Activated naive CD4-positive, alpha-beta T cell treated with anti-CD3 and anti-CD28 coated beads, Interleukin-2, amount 50 U/mL, for 24 hours (primary cell): ENCODE data around the gene SMIM9.
"Not testable (repeated sequence)": the region's sequence is repeated elsewhere in the genome, so short reads cannot be mapped to it uniquely, and the experiment has no call there.

Experiments used
- H3K27ac Mint-ChIP-seq: one replicate; pipeline ENCODE4 v1.8.0; 2021; ENCODE audit warnings: mild to moderate bottlenecking, mixed read lengths
- H3K27me3 Mint-ChIP-seq: one replicate; pipeline ENCODE4 v1.8.0; 2021; ENCODE audit warnings: mixed read lengths
- H3K36me3 Mint-ChIP-seq: one replicate; pipeline ENCODE4 v1.8.0; 2021; ENCODE audit warnings: mixed read lengths
- H3K4me1 Mint-ChIP-seq: one replicate; pipeline ENCODE4 v1.8.0; 2021; ENCODE audit warnings: mixed read lengths
- H3K4me3 Mint-ChIP-seq: one replicate; pipeline ENCODE4 v1.8.0; 2021; ENCODE audit warnings: mild to moderate bottlenecking, mixed read lengths
- H3K9me3 Mint-ChIP-seq: one replicate; pipeline ENCODE4 v1.8.0; 2021; ENCODE audit warnings: mixed read lengths

SMIM9 gene

GRCh38 chrX:154821523-154821922, 12.9 kb downstream of the SMIM9 start:
- H3K9me3 Mint-ChIP-seq: no peaks in the 10 kb centered on the region
- no peak overlapping the region for H3K27ac Mint-ChIP-seq
- H3K27me3 Mint-ChIP-seq: no peaks in the 10 kb centered on the region
- no peaks in the 10 kb centered on the region for H3K4me1 Mint-ChIP-seq
- no peak overlapping the region for H3K4me3 Mint-ChIP-seq
- H3K36me3 Mint-ChIP-seq: no peaks in the 10 kb centered on the region

GRCh38 chrX:154819771-154820341, 14.6 kb downstream of the SMIM9 start:
- Mint-ChIP-seq H3K27me3 (no peaks in the 10 kb centered on the region), H3K36me3 (no peaks in the 10 kb centered on the region), H3K27ac (no peak overlapping the region), H3K9me3 (no peaks in the 10 kb centered on the region), H3K4me3 (no peak overlapping the region), H3K4me1 (no peaks in the 10 kb centered on the region)

GRCh38 chrX:154818916-154819770, 15.3 kb downstream of the SMIM9 start:
- Mint-ChIP-seq H3K9me3 (no peaks in the 10 kb centered on the region), H3K4me3 (no peak overlapping the region), H3K36me3 (no peaks in the 10 kb centered on the region), H3K4me1 (no peaks in the 10 kb centered on the region), H3K27me3 (no peaks in the 10 kb centered on the region), H3K27ac (no peak overlapping the region)

- not testable (repeated sequence) for H3K4me3 Mint-ChIP-seq, H3K36me3 Mint-ChIP-seq, H3K9me3 Mint-ChIP-seq, H3K27me3 Mint-ChIP-seq, H3K27ac Mint-ChIP-seq, H3K4me1 Mint-ChIP-seq
These were observed 17.3 kb downstream of the SMIM9 start for GRCh38 chrX:154817048-154817618.

GRCh38 chrX:154816326-154816898, 18.1 kb downstream of the SMIM9 start:
- H3K27me3 Mint-ChIP-seq, H3K9me3 Mint-ChIP-seq, H3K4me3 Mint-ChIP-seq, H3K4me1 Mint-ChIP-seq, H3K27ac Mint-ChIP-seq, H3K36me3 Mint-ChIP-seq: not testable (repeated sequence)

- no peaks in the 10 kb centered on the region for H3K4me1 Mint-ChIP-seq
- H3K27ac Mint-ChIP-seq: no peak overlapping the region
- no peaks in the 10 kb centered on the region for H3K27me3 Mint-ChIP-seq
- H3K9me3 Mint-ChIP-seq: no peaks in the 10 kb centered on the region
- no peaks in the 10 kb centered on the region for H3K36me3 Mint-ChIP-seq
- H3K4me3 Mint-ChIP-seq: no peak overlapping the region
These were observed 19.1 kb downstream of the SMIM9 start for GRCh38 chrX:154815274-154815818.

GRCh38 chrX:154813801-154814200, 20.7 kb downstream of the SMIM9 start:
- no peaks in the 10 kb centered on the region for H3K9me3 Mint-ChIP-seq
- no peaks in the 10 kb centered on the region for H3K27me3 Mint-ChIP-seq
- H3K4me3 Mint-ChIP-seq: no peak overlapping the region
- no peaks in the 10 kb centered on the region for H3K4me1 Mint-ChIP-seq
- H3K36me3 Mint-ChIP-seq: no peaks in the 10 kb centered on the region
- H3K27ac Mint-ChIP-seq: no peak overlapping the region

GRCh38 chrX:154812341-154813101, 21.9 kb downstream of the SMIM9 start:
- H3K27me3 Mint-ChIP-seq: no peaks in the 10 kb centered on the region
- H3K27ac Mint-ChIP-seq: peak overlapping the region; percentile 5
- no peak overlapping the region for H3K4me3 Mint-ChIP-seq
- H3K4me1 Mint-ChIP-seq: no peaks in the 10 kb centered on the region
- no peaks in the 10 kb centered on the region for H3K36me3 Mint-ChIP-seq
- H3K9me3 Mint-ChIP-seq: no peaks in the 10 kb centered on the region

- H3K4me3 Mint-ChIP-seq: no peak overlapping the region
- H3K27me3 Mint-ChIP-seq: no peaks in the 10 kb centered on the region
- no peaks in the 10 kb centered on the region for H3K9me3 Mint-ChIP-seq
- no peaks in the 10 kb centered on the region for H3K4me1 Mint-ChIP-seq
- no peaks in the 10 kb centered on the region for H3K36me3 Mint-ChIP-seq
- no peak overlapping the region for H3K27ac Mint-ChIP-seq
These were observed 24.4 kb downstream of the SMIM9 start for GRCh38 chrX:154809939-154810665.

- no peak overlapping the region for H3K4me3 Mint-ChIP-seq
- no peaks in the 10 kb centered on the region for H3K27me3 Mint-ChIP-seq
- H3K4me1 Mint-ChIP-seq: peaks cover 25% of the 10 kb centered on the region
- H3K27ac Mint-ChIP-seq: no peak overlapping the region
- H3K36me3 Mint-ChIP-seq: no peaks in the 10 kb centered on the region
- H3K9me3 Mint-ChIP-seq: no peaks in the 10 kb centered on the region
These were observed 27.5 kb downstream of the SMIM9 start for GRCh38 chrX:154806837-154807501.

GRCh38 chrX:154805696-154806091, 28.8 kb downstream of the SMIM9 start:
- no peaks in the 10 kb centered on the region for H3K36me3 Mint-ChIP-seq
- H3K4me1 Mint-ChIP-seq: peaks cover 32% of the 10 kb centered on the region
- H3K9me3 Mint-ChIP-seq: no peaks in the 10 kb centered on the region
- no peak overlapping the region for H3K27ac Mint-ChIP-seq
- no peaks in the 10 kb centered on the region for H3K27me3 Mint-ChIP-seq
- H3K4me3 Mint-ChIP-seq: peak overlapping the region; percentile 81

GRCh38 chrX:154804957-154805695, 29.3 kb downstream of the SMIM9 start, which contains the start of gene MPP1:
MPP1 (minus strand) TSS chrX:154805485; CDS start chrX:154805373, 112 bp downstream.
- Mint-ChIP-seq H3K4me1 (peaks cover 38% of the 10 kb centered on the region), H3K36me3 (no peaks in the 10 kb centered on the region), H3K27me3 (no peaks in the 10 kb centered on the region), H3K9me3 (no peaks in the 10 kb centered on the region), H3K4me3 (peak within 1 kb of the TSS; percentile 81), H3K27ac (peak within 1 kb of the TSS; percentile 23)

- Mint-ChIP-seq H3K36me3 (no peaks in the 10 kb centered on the region), H3K9me3 (no peaks in the 10 kb centered on the region), H3K4me1 (peaks cover 45% of the 10 kb centered on the region), H3K27ac (peak overlapping the region; percentile 23), H3K27me3 (no peaks in the 10 kb centered on the region), H3K4me3 (peak overlapping the region; percentile 81)
These were observed 30.1 kb downstream of the SMIM9 start for GRCh38 chrX:154804261-154804956.
